GM19043 (cell line): Measurements from ENCODE around the gene JARID2.

Experiments
- ATAC-seq: cut with Tn5 transposase; IDR thresholded peaks from one replicate; pipeline ENCODE4 v1.9.1; 2021; ENCODE audit warnings: low read depth; ENCODE audit not compliant: unreplicated experiment

JARID2 gene

DNA sequence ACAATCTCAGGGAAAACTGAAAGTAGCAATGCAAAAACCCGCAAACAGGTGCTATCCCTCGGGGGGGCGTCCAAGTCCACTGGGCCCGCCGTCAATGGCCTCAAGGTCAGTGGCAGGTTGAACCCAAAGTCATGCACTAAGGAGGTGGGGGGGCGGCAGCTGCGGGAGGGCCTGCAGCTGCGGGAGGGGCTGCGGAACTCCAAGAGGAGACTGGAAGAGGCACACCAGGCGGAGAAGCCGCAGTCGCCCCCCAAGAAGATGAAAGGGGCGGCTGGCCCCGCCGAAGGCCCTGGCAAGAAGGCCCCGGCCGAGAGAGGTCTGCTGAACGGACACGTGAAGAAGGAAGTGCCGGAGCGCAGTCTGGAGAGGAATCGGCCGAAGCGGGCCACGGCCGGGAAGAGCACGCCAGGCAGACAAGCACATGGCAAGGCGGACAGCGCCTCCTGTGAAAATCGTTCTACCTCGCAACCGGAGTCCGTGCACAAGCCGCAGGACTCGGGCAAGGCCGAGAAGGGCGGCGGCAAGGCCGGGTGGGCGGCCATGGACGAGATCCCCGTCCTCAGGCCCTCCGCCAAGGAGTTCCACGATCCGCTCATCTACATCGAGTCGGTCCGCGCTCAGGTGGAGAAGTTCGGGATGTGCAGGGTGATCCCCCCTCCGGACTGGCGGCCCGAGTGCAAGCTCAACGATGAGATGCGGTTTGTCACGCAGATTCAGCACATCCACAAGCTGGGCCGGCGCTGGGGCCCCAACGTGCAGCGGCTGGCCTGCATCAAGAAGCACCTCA lies 250.7 kb downstream of the JARID2 start:
- no peak for ATAC-seq

DNA sequence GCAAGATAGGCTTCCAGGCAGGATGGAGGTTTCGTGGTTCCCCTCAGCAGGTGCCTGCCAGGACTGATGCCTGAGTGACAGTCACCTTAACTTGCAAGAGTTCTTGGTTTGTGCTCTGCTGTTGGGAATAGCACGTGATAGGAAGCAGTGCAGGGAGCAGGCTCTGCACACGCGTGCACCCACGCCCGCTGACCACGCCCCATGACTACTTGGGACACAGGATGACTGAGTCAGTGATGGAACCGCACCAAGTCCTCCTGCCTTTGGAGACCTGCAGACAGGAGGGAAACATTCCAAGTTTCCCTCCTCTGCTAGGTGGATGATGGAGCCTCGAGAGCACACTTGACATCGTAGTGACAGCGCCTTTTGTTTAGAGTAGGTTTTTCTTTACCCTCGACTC lies 252.8 kb downstream of the JARID2 start:
- ATAC-seq, result no peak

DNA sequence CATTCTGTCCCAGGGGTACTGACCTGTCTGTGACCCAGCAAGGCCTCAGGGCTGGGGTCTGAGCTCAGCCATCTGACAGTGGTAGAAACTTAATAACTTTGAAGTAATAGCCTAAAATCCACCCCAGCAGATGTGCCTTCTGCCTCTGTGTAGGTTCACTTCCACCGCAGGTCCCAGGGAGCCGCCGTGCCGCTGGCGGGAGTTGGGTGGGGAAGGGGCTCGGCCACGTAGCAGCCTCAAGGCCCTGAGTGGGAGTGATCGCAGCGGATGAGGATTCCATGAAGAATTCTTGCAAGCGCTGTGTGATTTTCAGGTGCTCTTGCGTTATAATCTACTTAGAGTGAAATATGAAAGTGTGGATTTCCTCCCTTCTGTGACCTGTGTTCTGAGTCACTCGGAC lies 253.3 kb downstream of the JARID2 start:
- no peak for ATAC-seq

DNA sequence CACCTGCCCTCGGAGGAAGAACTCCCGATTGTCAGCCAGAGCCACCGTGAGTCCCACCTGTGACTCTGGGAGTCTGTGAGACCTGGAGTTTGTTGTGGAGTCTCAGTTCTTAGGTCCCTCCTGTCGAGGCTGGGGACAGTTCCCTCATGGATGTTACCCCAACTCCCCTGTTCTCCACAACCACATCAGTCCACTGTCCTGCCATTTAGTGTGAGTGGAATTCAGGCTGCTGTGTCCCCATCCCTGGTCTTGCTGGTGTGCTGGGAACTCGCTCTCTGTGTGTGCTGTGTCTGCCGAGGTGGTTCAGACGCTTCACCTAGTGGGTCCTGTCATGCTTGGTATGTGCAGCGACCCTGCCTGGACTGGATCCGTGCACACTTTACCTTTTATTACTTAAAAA lies 253.7 kb downstream of the JARID2 start:
- ATAC-seq, result no peak

DNA sequence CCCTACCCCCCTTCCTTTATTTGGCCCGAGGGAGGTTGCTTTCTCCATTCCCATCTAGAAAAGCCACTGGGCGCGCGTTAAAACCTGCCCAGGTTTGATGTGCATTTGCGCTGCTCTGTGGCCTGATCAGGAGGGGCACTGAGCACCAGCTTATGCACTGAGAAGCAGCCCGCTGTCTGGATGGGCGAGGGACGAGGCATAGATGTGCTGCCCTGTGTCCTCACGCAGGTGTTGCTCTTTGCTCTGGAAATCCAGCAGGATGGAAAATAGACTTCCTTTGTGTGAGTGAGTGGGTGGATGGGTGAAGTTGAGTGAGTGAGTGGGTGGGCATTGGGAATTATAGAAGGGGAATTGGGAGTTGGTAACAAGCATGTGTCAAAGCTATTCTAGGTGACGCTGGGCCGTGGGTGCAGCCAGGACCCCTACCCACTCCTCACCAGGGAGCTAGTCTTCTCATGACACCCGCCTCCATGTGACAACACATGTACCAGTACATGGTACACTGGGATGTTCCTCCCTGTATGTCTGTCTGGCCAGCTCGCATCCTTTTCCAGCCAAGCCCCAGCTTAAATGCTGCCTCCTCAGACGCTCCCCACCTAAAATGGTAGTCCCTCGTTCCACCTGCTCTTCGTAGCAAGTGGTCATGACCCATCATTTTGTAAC lies 254.3 kb downstream of the JARID2 start:
- no peak for ATAC-seq

DNA sequence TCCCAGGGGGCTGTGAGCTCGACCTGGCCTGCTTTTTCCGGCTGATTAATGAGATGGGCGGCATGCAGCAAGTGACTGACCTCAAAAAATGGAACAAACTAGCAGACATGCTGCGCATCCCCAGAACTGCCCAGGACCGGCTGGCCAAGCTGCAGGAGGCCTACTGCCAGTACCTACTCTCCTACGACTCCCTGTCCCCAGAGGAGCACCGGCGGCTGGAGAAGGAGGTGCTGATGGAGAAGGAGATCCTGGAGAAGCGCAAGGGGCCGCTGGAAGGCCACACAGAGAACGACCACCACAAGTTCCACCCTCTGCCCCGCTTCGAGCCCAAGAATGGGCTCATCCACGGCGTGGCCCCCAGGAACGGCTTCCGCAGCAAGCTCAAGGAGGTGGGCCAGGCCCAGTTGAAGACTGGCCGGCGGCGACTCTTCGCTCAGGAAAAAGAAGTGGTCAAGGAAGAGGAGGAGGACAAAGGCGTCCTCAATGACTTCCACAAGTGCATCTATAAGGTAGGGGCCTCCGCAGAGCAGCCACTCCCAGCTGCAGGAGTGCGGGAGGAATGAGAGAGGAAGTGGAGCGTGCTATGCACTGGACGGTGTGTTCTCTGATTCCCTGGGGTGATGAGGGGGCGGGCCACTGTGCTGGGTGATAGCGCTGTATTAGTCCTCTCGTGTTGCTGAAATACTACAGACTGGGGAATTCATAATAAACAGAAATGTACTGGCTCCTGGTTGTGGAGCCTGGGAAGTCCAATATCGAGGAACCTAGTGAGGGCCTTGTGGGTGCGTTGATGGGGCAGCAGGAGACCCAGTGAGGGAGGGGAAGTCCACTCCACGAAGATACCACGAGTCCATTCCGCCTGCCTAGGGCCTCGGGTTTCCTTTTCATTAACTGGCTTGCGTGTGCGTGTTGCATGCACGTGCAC lies 255.3 kb downstream of the JARID2 start:
- ATAC-seq, result no peak

DNA sequence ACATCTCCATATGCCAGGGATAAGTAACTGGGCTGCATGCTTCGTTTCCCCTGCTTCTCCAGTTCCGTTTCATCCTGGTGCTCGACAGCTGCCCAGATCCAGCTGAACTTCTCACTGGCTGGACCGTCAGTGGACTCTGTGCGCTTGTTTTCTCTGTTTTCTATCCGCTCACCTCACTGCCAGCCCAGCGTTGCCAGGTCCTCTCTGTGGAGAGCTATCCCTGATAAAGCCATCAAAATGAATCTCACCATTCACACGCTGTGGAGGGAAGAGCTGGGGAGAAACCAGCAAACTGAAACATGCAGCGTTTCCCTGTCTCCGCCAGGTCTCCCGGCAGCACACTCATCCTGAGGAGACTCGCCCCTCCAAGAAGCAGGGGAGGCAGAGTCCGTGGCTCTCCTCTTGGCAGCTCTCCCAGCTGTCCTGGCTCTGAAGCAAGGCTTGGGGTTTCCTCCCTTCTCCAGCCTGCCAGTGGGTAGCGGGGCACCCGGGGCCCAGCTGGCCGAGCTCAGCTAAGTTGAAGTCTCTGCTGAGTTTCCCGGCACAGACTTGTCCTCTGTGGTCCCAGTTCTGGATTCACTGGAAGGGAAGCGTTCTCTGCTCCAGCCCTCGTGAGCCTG lies 256.1 kb downstream of the JARID2 start:
- ATAC-seq, result no peak

DNA sequence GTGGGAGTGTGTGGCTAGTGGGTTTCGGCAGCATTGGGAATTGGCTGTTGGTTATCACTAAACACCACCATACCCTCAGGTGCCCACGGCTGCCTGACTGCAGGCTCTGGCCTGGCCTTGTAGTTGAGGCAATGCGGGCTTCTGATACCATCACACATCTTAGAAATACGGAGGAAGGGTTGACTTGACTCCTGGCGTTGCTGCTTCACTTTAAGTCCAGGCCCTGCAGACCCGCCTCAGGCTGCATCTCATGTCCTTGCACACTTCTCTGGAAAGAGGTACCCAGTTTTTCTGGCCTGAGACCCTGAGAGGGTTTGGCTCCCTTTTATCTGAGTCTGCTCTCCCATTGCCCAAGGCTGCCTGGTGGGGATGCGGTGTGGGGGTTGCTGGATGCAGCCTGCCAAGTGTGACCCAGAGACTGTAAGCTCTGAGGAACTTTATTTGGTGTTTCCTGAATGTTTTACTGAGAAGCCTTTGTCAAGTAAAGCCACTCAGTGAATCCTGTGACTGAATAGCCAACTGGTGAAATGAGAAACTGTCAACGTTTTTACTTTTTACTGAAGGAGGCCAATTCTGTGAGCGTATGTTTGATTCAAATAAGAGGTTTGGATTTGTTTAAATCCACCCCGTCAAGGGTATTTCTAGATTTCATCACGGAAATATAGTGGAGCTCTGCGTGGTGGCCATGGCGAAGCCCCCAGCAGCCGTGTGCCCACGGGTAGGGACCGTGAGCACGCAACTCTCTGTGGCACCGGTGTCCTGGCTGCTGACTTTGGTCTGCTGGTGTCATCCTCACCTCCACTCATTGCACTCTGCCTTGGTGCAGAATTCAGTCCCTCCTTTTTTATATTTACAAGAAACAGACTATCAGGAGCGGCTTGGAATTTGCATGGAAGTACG lies 256.8 kb downstream of the JARID2 start:
- no peak for ATAC-seq

DNA sequence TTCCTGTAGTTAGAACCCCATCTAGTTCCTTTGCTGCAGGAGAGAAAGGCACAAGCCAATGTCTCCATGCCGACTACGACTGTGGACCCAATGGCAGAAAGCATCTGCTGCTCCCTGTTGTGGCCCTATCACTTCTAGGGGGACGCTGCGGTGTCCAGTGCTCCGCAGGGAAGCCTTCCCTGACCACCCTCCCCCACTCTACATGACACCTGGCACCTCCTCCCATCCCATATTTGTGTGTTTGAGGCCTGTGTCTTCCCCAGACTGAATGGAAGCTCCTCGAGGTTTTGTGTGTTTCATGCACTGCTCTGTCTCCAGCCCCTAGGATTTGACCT lies 257.4 kb downstream of the JARID2 start:
- ATAC-seq, result no peak

DNA sequence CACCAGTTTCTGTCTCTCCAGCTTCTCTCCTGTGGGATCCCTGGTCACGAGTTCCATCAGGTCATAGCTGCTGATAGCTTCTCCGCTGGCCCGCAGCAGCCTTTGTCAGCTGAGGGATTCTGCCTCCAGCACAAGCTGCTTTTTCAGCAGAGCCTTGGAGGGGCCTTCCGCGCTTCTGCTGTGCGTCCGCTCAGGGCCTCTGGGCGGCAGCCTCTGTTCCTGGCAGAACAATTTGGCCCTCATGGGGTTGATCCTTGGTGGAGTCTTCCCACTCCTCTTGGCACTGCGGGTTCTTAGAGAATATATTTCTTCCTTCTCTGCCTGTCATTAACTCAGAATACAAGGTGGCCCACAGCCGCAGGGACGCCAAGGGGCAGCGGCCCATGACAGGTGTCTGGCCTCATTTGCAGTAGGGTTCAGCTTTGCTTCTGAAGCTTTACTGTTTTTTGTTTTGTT lies 258.2 kb downstream of the JARID2 start:
- ATAC-seq, result no peak

DNA sequence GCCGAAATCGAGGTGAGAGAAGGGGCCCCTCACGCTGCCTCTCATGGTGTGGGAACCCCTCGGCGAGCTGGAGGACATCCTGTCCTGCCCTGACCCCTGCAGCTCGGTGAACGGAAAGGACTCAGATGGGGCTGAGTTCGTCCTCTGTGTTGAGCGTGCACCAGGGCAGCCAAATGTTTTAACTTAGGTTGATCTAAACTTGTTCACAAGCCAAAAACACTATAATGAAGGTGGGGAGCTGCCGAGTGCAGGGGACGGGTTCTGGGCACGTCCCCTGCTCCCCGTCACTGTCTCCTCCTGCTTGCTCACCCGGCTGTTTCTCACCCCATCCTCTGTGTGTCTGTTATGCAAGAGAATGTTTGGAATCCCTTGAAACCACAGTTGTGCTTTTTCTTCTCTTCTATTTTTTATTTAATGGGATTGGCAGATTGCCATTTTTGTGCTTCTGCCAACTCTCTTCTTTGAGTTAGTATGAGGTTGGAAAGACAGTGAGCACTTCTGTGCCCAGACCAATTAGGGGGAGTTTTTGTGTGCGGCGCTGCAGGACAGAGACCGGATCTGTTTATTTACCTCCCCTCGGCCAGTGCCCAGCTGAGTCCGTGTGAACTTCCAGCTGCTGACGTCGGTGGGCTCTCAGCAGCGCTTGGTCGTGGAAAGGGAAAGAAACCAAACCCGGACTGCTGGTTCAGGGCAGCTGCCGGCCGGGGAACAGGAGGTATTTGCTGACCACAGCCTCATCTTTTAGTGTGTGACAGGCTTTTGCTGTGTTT lies 258.9 kb downstream of the JARID2 start:
- ATAC-seq, result no peak

DNA sequence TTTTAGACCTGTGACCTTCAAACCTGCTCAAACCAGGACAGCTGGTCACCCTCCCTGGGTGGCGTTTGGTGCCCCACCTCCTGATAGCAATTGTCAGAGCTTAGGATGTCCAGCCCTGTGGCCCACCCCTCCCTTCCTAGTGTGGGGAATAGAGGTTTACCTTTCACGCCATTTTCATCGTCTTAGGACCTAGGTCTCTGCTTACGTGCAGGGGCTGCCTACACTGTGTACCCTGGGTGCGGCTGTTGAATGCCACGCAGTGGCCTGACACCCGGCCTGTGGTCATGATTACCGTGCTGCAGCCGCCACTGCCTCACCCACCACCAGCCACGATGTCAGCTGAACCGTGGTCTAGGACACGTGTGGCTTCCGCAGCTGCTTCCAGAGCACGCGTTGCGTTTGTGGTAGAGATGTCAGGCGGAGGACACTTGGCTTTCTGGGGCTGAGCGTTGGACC lies 259.6 kb downstream of the JARID2 start:
- no peak for ATAC-seq

DNA sequence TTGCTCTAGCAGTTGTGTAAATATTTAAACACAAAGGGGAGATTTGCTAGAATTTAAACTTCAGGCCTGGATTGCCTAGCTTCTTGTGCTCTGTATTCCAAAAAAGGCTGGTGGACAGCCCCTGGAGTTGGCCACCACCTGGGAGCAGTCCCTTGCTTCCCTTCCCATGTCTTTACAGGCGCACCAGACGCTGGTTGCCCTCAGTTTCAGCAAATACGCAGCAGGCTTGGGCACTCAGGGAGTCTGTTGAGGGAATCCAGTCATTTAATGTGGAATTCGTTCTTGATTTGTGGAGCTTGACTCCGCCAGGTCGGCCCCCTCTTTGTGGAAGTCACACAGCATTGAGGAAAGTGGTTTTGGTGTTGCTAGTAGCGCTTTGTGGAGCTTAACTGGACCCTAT lies 260.2 kb downstream of the JARID2 start:
- no peak for ATAC-seq

DNA sequence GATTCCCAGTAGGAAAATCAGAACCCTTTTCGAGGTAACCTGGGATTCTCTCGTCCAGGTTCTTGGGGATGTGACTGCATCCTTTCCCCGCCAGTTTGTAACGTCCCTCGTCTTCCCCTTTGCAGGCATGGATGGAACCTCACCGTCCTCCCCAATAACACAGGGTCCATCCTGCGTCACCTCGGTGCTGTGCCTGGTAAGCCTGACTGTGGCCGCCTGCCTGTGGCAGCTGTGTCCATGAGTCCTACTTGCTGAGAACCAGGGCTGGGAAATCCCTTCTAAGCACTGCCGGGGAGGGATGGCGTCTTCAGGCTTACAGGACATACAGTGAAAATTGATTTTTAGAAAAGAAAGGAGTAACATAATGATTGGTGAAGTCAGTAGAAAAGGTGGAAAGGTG lies 261.4 kb downstream of the JARID2 start:
- no peak for ATAC-seq

DNA sequence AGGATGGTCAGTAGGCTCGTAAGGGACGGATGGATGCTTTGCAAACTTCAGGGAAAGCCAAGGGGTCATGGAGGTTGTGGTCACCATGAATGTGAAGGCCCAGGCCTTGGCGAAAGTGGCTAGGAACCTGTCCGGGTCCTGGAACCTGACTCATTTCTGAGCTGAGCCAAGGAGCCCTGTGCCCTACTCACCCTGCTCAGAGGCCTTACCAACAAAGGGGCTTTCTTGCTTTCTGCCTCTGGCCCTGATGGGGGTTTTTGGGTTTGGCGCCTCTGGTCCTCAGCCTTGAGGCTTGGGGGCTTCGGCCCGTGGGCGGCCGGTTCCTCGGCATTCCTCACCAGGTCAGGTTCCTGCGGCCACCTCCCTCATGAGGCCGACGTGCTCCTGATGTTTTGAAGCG lies 261.9 kb downstream of the JARID2 start:
- ATAC-seq, result no peak

DNA sequence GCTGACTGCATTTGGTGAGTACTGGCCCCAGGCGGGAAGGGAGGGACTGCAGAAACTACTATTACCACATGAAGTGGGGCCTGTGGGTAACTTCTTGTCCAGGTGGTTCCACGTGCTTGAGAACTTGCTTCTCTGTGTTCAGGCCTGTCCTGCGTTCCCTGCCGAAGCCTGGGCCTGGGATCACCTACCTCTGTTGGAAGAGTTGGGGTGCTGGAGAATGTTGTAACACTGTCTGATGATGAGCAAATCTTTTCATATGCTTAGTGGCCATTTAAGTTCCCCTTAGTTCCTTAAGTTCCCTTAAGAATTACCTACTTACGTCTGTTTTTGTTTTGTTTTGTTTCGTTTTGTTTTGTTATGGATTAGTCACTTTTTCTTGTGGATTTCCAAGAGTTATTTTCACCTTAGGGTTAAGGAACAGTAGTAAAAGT lies 262.6 kb downstream of the JARID2 start:
- ATAC-seq, result no peak

DNA sequence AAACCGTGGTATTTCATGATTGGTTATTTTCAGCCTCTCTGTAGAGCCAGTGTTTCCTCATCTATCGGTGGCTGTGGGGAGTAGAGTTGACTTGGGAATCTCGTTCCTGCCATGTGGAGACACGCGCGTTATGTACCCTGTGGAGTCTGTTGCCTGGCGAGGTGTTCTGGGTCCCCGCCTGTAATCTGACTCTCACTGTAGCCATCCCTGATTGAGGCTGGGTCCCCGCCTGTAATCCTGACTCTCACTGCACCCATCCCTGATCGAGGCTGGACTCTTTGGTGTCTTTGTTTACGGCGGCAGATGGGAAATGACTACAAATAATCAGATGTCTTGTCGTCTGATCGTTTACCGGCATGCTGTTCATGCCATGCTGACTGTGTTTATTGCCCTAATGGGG lies 263.1 kb downstream of the JARID2 start:
- no peak for ATAC-seq

DNA sequence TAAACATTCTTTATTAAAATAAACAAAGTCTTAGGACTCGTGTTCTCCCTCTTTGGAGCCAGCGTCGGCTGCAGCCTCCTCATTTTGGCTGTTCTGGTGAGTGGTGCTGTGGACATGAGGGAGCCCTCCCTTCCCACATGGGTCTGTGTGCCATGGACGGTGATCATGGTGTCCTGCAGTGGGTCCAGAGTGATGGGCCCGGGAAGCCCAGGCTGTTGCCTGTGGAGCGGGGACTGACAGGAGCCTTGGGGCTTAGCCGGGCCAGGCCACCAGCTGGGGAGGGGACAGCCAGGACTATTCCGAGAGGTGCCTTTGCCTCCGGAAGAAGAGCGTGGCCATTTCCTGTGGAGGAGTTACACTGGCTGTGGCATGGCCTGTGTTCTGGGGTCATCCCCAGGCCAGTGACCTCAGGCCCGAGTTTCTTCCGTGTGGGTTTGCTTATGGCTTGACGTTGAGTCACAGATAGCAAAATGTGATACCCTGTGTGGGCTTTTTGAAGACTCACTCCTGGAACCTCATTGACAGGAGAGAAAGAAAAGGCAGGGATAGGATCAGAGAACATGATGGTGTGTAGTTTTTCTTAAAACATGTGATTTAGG lies 263.6 kb downstream of the JARID2 start:
- no peak for ATAC-seq

DNA sequence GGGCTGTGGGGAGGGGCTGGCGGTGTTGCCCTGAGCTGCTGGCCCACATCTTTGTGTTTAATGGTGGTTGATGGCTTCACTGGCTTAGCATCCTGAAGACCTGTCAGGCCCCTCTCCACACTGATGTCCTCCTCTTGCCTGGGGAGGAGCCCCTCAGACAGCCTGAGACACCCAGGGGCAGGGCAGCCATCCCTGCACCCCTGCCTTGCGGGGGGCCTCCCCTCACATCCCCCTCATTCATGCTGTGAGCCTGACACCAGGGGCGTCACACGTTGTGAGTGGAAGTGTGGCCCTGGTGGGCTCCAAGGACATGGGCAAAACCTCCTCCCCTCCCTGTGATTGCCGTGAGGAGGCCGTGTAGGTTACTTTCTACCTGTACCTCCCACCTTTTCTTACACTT lies 264.3 kb downstream of the JARID2 start:
- ATAC-seq, result no peak
